DOHH2 (cell line): ENCODE data around the gene TMEM229B.

Experiments used
- H3F3A ChIP-seq: fragments of 200-600 bp; sonication (generic), shearing (Covaris generic); 2 replicates; pipeline ENCODE4 v1.6.0; 2016; ENCODE audit warnings: antibody characterized with exemption, mild to moderate bottlenecking; ENCODE audit not compliant: control insufficient read depth, insufficient read depth
- H3K27ac ChIP-seq: fragments of 200-600 bp; sonication (generic); 2 replicates; pipeline ENCODE4 v1.5.1; 2014; ENCODE audit warnings: low read depth, mild to moderate bottlenecking, low read length, moderate library complexity
- H3K27me3 ChIP-seq: fragments of 200-600 bp; sonication (generic); 2 replicates; pipeline ENCODE4 v1.6.1; 2014; ENCODE audit warnings: mild to moderate bottlenecking, low read length, mixed read lengths; ENCODE audit not compliant: control insufficient read depth
- H3K36me3 ChIP-seq: fragments of 200-600 bp; sonication (generic); 2 replicates; pipeline ENCODE4 v1.6.1; 2014; ENCODE audit warnings: mild to moderate bottlenecking, low read length, moderate library complexity, mixed read lengths; ENCODE audit not compliant: control insufficient read depth
- H3K4me1 ChIP-seq: fragments of 200-600 bp; sonication (generic); 2 replicates; pipeline ENCODE4 v1.6.1; 2014; ENCODE audit warnings: mild to moderate bottlenecking, low read length, mixed read lengths; ENCODE audit not compliant: control insufficient read depth
- H3K4me2 ChIP-seq: fragments of 200-600 bp; sonication (generic); 2 replicates; pipeline ENCODE4 v1.6.0; 2014; ENCODE audit warnings: mild to moderate bottlenecking, low read length, moderate library complexity
- H3K4me3 ChIP-seq: fragments of 200-600 bp; sonication (generic); 2 replicates; pipeline ENCODE4 v1.5.1; 2014; ENCODE audit warnings: mild to moderate bottlenecking, low read length, mixed read lengths
- H3K79me2 ChIP-seq: fragments of 200-600 bp; sonication (generic); 2 replicates; pipeline ENCODE4 v1.6.1; 2014; ENCODE audit warnings: mild to moderate bottlenecking, low read length, mixed read lengths; ENCODE audit not compliant: control insufficient read depth
- H3K9me2 ChIP-seq: fragments of 200-600 bp; sonication (generic); replicated peaks from 2 replicates; pipeline ENCODE4 v1.6.1; 2014; ENCODE audit warnings: mild to moderate bottlenecking, low read length, mixed read lengths; ENCODE audit not compliant: control insufficient read depth
- H3K9me3 ChIP-seq: fragments of 200-600 bp; sonication (generic); 2 replicates; pipeline ENCODE4 v1.6.1; 2014; ENCODE audit warnings: antibody characterized with exemption, low read length, mixed read lengths; ENCODE audit not compliant: control insufficient read depth, insufficient read depth
- H4K20me1 ChIP-seq: fragments of 200-600 bp; sonication (generic); 2 replicates; pipeline ENCODE4 v1.6.0; 2014; ENCODE audit warnings: low read depth, mild to moderate bottlenecking, antibody characterized with exemption, low read length, moderate library complexity; ENCODE audit not compliant: control insufficient read depth, insufficient read depth
- EZH2phosphoT487 ChIP-seq: fragments of 200-600 bp; sonication (generic); IDR thresholded peaks from 2 replicates; pipeline ENCODE4 v1.6.1; 2017; ENCODE audit warnings: borderline replicate concordance, mild to moderate bottlenecking, antibody characterized with exemption, low read length, moderate library complexity, mixed read lengths
- TF ChIP-seq, protein P1 (sequence below): fragments of 200-600 bp; sonication (generic); IDR thresholded peaks from one replicate; pipeline ENCODE4 v1.5.1; 2014; ENCODE audit warnings: antibody characterized with exemption, mild to moderate bottlenecking, low read depth, low read length; ENCODE audit not compliant: poor library complexity, severe bottlenecking

The TMEM229B gene

DNA sequence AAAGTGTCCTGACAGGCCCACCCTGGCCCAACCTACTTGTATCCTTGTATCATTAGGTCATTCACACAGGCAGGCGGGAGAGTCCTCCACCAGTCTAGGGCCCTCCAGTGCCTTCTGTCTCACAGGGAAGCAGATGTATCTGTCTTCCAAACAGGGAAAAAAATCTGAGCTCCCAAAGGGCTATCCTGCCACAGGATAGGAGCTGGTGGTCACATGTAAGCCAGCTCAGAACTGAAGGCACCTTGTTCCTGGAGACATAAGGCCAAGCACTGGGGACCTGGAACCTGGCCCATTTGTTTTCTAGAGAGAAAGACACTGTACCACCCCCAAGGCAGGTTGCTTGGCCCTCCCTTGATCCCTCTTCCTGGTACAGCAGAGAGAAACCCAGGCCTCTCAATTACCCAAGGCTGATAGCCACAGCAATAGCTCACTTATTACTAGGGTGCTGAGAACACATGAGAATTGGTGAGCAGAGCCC lies 25.1 kb upstream of the TMEM229B start:
- H3K4me1 ChIP-seq: peaks cover 51% of the 10 kb centered on the region
- peaks cover 10% of the 10 kb centered on the region for H3F3A ChIP-seq
- H3K79me2 ChIP-seq: no peaks in the 10 kb centered on the region
- H3K27me3 ChIP-seq: peaks cover 15% of the 10 kb centered on the region
- no peaks in the 10 kb centered on the region for H3K36me3 ChIP-seq
- no peak overlapping the region for H3K4me3 ChIP-seq
- H3K4me2 ChIP-seq: peak overlapping the region; percentile 76
- no peaks in the 10 kb centered on the region for H3K9me2 ChIP-seq
- TF ChIP-seq EZH2phosphoT487: no peak
- TF ChIP-seq, protein P1, sequence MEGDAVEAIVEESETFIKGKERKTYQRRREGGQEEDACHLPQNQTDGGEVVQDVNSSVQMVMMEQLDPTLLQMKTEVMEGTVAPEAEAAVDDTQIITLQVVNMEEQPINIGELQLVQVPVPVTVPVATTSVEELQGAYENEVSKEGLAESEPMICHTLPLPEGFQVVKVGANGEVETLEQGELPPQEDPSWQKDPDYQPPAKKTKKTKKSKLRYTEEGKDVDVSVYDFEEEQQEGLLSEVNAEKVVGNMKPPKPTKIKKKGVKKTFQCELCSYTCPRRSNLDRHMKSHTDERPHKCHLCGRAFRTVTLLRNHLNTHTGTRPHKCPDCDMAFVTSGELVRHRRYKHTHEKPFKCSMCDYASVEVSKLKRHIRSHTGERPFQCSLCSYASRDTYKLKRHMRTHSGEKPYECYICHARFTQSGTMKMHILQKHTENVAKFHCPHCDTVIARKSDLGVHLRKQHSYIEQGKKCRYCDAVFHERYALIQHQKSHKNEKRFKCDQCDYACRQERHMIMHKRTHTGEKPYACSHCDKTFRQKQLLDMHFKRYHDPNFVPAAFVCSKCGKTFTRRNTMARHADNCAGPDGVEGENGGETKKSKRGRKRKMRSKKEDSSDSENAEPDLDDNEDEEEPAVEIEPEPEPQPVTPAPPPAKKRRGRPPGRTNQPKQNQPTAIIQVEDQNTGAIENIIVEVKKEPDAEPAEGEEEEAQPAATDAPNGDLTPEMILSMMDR: no peak
- 0 out of 2 replicates have a peak overlapping the region, but pooled peaks have one; percentile 44 for H3K27ac ChIP-seq
- no peaks in the 10 kb centered on the region for H3K9me3 ChIP-seq
- no peaks in the 10 kb centered on the region for H4K20me1 ChIP-seq

DNA sequence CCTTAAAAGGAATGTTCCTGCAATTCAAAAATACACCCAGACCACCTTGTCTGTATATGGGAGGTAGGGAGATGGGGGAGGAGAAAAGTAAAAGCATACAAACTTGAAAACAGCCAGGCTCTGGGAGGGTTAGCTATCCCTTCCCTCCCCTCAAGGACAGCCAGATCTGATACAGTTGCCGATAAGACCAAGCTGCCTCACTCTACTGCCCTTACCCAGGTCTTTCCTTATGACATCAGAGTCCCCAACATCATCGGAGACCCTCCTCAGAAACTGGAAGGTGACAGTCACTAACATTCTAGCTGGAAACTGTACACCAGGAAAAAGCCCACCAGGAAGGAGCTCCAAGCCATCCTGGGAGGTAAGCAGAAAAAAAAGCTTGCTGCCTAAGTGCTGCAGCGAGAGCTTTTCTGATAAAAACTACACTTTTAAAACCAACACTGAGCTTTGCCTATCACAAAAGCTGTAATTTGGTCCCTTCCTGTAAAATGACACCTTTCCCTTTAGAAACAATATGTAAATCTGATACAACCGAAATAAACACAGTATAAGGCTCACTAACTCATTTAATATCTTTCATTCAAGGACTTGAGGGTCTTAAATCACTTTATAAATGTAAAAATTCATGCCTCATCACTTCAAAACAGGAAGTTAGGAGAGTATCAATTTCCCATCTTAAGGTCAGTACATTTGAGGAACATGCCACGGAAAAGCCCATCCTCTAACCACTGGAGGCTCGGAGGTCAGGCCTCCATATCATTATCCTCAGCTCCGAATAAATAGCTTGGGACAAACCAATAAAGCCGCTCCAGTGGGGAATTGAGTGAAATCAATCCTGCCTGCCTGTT lies 24.2 kb upstream of the TMEM229B start:
- H3K4me1 ChIP-seq: peaks cover 51% of the 10 kb centered on the region
- H3K27me3 ChIP-seq: peaks cover 8% of the 10 kb centered on the region
- TF ChIP-seq EZH2phosphoT487: no peak
- TF ChIP-seq, protein P1: no peak
- peaks cover 10% of the 10 kb centered on the region for H3F3A ChIP-seq
- no peaks in the 10 kb centered on the region for H3K9me2 ChIP-seq
- H3K79me2 ChIP-seq: no peaks in the 10 kb centered on the region
- H3K4me2 ChIP-seq: peak overlapping the region; percentile 76
- H3K36me3 ChIP-seq: no peaks in the 10 kb centered on the region
- no peaks in the 10 kb centered on the region for H3K9me3 ChIP-seq
- peak overlapping the region; percentile 38 for H3K4me3 ChIP-seq
- peak overlapping the region; percentile 44 for H3K27ac ChIP-seq
- H4K20me1 ChIP-seq: no peaks in the 10 kb centered on the region

- no peak overlapping the region for H3K4me2 ChIP-seq
- no peaks in the 10 kb centered on the region for H3K9me3 ChIP-seq
- TF ChIP-seq EZH2phosphoT487: no peak
- TF ChIP-seq, protein P1: no peak
- H4K20me1 ChIP-seq: no peaks in the 10 kb centered on the region
- no peaks in the 10 kb centered on the region for H3K9me2 ChIP-seq
- peaks cover 40% of the 10 kb centered on the region for H3K4me1 ChIP-seq
- no peak overlapping the region for H3K4me3 ChIP-seq
- H3K36me3 ChIP-seq: no peaks in the 10 kb centered on the region
- H3K27me3 ChIP-seq: peaks cover 4% of the 10 kb centered on the region
- H3K79me2 ChIP-seq: no peaks in the 10 kb centered on the region
- H3F3A ChIP-seq: peaks cover 10% of the 10 kb centered on the region
- no peak overlapping the region for H3K27ac ChIP-seq
Observed at GRCh38 chr14:67510836-67511235, 22.3 kb upstream of the TMEM229B start.
